ENCODE measurements around the gene FES.
"Not testable (repeated sequence)": the region's sequence is repeated elsewhere in the genome, so short reads cannot be mapped to it uniquely, and the experiment has no call there.

Gene FES

GRCh38 chr15:90918034-90918788 is 33.9 kb downstream of the FES start:
- in situ Hi-C loops (cut with MboI; ENCODE audit: low pct_unique_long_range_greater_than_20kb, low sequenced_read_pairs, unreplicated experiment), result no loop called here
- TF ChIP-seq CTCF (IDR thresholded peaks at IDR 0.05; ENCODE audit: extremely low read depth, insufficient read depth, missing control alignments), result no peak
- DNase-seq (ENCODE audit: low spot score), result no peak

- in situ Hi-C loops (cut with MboI; ENCODE audit: low pct_unique_long_range_greater_than_20kb, low sequenced_read_pairs, unreplicated experiment), result no loop called here
- no peak for TF ChIP-seq CTCF (IDR thresholded peaks at IDR 0.05; ENCODE audit: extremely low read depth, insufficient read depth, missing control alignments)
- no peak for DNase-seq (ENCODE audit: low spot score)
These were observed 34.5 kb downstream of the FES start for GRCh38 chr15:90918835-90919234.

GRCh38 chr15:90921887-90922286 is 37.6 kb downstream of the FES start:
- DNase-seq (ENCODE audit: low spot score), result no peak
- TF ChIP-seq CTCF (IDR thresholded peaks at IDR 0.05; ENCODE audit: extremely low read depth, insufficient read depth, missing control alignments), result no peak
- in situ Hi-C loops (cut with MboI; ENCODE audit: low pct_unique_long_range_greater_than_20kb, low sequenced_read_pairs, unreplicated experiment), result no loop called here

- in situ Hi-C loops (cut with MboI; ENCODE audit: low pct_unique_long_range_greater_than_20kb, low sequenced_read_pairs, unreplicated experiment), result not testable (repeated sequence)
- peak; percentile 80 for DNase-seq (ENCODE audit: low spot score)
These were observed 38.5 kb downstream of the FES start for GRCh38 chr15:90922712-90923322.

GRCh38 chr15:90924375-90924774 is 40.1 kb downstream of the FES start:
- peak; percentile 80 for DNase-seq (ENCODE audit: low spot score)

GRCh38 chr15:90926766-90927165 is 42.5 kb downstream of the FES start:
- in situ Hi-C loops (cut with MboI; ENCODE audit: low pct_unique_long_range_greater_than_20kb, low sequenced_read_pairs, unreplicated experiment); DNase-seq (ENCODE audit: low spot score): not testable (repeated sequence)

More at GRCh38 chr15:90924375-90924774, 40.1 kb downstream of the FES start:
- no peak for TF ChIP-seq CTCF (IDR thresholded peaks at IDR 0.05; ENCODE audit: extremely low read depth, insufficient read depth, missing control alignments)
- in situ Hi-C loops (cut with MboI; ENCODE audit: low pct_unique_long_range_greater_than_20kb, low sequenced_read_pairs, unreplicated experiment), result no loop called here

GRCh38 chr15:90928106-90928505 is 43.8 kb downstream of the FES start:
- in situ Hi-C loops (cut with MboI; ENCODE audit: low pct_unique_long_range_greater_than_20kb, low sequenced_read_pairs, unreplicated experiment); DNase-seq (ENCODE audit: low spot score): not testable (repeated sequence)

- no peak for DNase-seq (ENCODE audit: low spot score)
- in situ Hi-C loops (cut with MboI; ENCODE audit: low pct_unique_long_range_greater_than_20kb, low sequenced_read_pairs, unreplicated experiment), result no loop called here
These were observed 45.1 kb downstream of the FES start for GRCh38 chr15:90929246-90930019.

More at GRCh38 chr15:90929246-90930019, 45.1 kb downstream of the FES start:
- no peak for TF ChIP-seq CTCF (IDR thresholded peaks at IDR 0.05; ENCODE audit: extremely low read depth, insufficient read depth, missing control alignments)

All from GM13977 (cell line).